Pancreas (tissue), 10 donors: ENCODE results near the gene FARP2. TPM values are rescaled to one million over a fixed set of nuclear protein-coding genes. Genes with fewer than 3 reads are reported as not detected.
"Not testable (repeated sequence)": the region's sequence is repeated elsewhere in the genome, so short reads cannot be mapped to it uniquely, and the experiment has no call there.

Source experiments
- ATAC-seq, 4 donors: fragments of 200-7000 bp; cut with Tn5 transposase; one replicate each; pipeline versions ENCODE4 v1.8.0 to v1.9.1; 2020; ENCODE audit warnings: mild to moderate bottlenecking in 4 of 4, moderate library complexity in 4 of 4
- DNase-seq, 6 donors: peaks; one replicate each; pipeline ENCODE4 v3.0.0-alpha.2; 2020
- FAIRE-seq: peaks from 2 replicates; lab custom pipeline; 2012; peaks lifted over from hg19 to GRCh38; lab: Jason Lieb, UNC
- H3K27ac ChIP-seq, 4 donors: fragments of 200-600 bp; sonication (generic); 1 replicate in 3 of 4; 2 replicates in 1 of 4; pipeline versions ENCODE4 v1.5.0 to v1.8.0; 2020
- H3K27me3 ChIP-seq, 4 donors: fragments of 200-600 bp; one replicate each; pipeline ENCODE4 v1.8.0; 2021
- H3K36me3 ChIP-seq, 3 donors: fragments of 200-600 bp; sonication (generic) in 1 of 3; one replicate each; pipeline versions ENCODE4 v1.5.0 to v1.8.0; 2020 to 2021
- H3K4me1 ChIP-seq, 3 donors: fragments of 200-600 bp; one replicate each; pipeline ENCODE4 v1.8.0; 2021
- H3K4me3 ChIP-seq, 4 donors: fragments of 200-600 bp; sonication (generic) in 2 of 4; one replicate each; pipeline versions ENCODE4 v1.5.0 to v1.8.0; 2020 to 2021
- H3K9me3 ChIP-seq, 4 donors: fragments of 200-600 bp; one replicate each; pipeline ENCODE4 v1.8.0; 2021
- WGBS, 2 donors: extraction: QIAGEN DNeasy Blood & Tissue Kit; methylation state at CpG; one replicate each; pipeline ENCODE4 v1.1.7; 2013; 5-methylcytosine and 5-hydroxymethylcytosine counted together
- intact Hi-C, 3 donors: fragments of 100-400 bp; cut with DNase I; formaldehyde crosslinking; loops; one replicate each; pipeline versions ENCODE4 v1.11.1 to v1.14.2; 2022
- polyA plus RNA-seq, 2 donors: library from polyadenylated mRNA; stranded (reverse); fragments of 200-250 nt; gene quantifications; one replicate each; pipeline ENCODE4 v1.2.3, GENCODE V29; 2013
- total RNA-seq, 6 donors: library from RNA; stranded (reverse); fragmentation: NEBNext Ultra II Directional in 4 of 6; extraction: Animal tissue kit (Norgen Biotek cat#: 25700) in 4 of 6; gene quantifications; one replicate each; pipeline versions ENCODE4 v1.2.1 to v1.2.4, GENCODE V29; 2021 to 2023
- TF ChIP-seq, protein P1 (sequence below), 4 donors: fragments of 200-600 bp; sonication (generic) in 3 of 4; IDR thresholded peaks; one replicate each; pipeline versions ENCODE4 v1.5.0 to v1.8.0; 2021; ENCODE audit warnings: antibody characterized with exemption in 4 of 4
- donor health status: healthy with polysubstance abuse.
- donor health status: DM: no; HTN: no; CAD: no; lungs with moderate emphysema.
- donor health status: DM: no; HTN: no; CAD: no.
- donor health status: control.
- donor health status: control.
- donor health status: Bipolar disorder and iron deficiency.
- donor health status: DM: yes; HTN: yes; CAD: no.
- donor health status: DM: no; HTN: no; CAD: no.
- donor health status: DM: no; HTN: no; CAD: no.
- donor health status: DM: yes; HTN: yes; CAD: no.

The FARP2 gene
- total and polyA plus RNA-seq, 8 donors = 16.9 to 44.9 (median 25.8) TPM

DNA sequence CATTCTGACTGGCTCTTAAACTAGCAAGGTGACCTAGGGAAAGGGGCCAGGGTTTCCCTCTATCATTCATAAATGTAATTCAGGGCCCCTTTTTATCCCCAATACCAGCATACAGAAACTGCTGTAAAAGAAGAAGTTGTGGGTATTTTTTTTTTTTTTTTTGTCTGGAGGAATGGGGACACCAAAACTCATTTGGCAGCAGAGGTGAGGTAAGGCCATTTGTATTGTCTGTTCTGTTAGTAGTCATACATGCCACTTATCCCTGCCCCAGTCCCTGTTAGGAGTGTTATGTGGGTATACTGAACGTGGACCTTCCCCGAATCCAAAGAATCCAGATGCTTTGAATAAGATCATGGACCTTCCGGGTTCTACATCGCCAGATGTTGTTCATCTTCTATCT lies 38.7 kb upstream of the FARP2 start:
- ATAC-seq (no peak), FAIRE-seq (no peak), DNase-seq (no peak)
- WGBS, 2 donors = 8 to 22% methylated on average over 4 of the region's 4 CpGs
- Histone ChIP-seq H3K27me3 (no peaks in the 10 kb centered on the region), H3K9me3 (no peaks in the 10 kb centered on the region), H3K36me3 (no peaks in the 10 kb centered on the region), H3K4me1 (peaks cover 15 to 60% (median 31%) of the 10 kb centered on the region in 3 donors), H3K27ac (peak overlapping the region in 3 of 4 donors; percentile 8 to 99 (median 98)), H3K4me3 (peak overlapping the region; percentile 63 to 86 (median 76))
- TF ChIP-seq, protein P1, sequence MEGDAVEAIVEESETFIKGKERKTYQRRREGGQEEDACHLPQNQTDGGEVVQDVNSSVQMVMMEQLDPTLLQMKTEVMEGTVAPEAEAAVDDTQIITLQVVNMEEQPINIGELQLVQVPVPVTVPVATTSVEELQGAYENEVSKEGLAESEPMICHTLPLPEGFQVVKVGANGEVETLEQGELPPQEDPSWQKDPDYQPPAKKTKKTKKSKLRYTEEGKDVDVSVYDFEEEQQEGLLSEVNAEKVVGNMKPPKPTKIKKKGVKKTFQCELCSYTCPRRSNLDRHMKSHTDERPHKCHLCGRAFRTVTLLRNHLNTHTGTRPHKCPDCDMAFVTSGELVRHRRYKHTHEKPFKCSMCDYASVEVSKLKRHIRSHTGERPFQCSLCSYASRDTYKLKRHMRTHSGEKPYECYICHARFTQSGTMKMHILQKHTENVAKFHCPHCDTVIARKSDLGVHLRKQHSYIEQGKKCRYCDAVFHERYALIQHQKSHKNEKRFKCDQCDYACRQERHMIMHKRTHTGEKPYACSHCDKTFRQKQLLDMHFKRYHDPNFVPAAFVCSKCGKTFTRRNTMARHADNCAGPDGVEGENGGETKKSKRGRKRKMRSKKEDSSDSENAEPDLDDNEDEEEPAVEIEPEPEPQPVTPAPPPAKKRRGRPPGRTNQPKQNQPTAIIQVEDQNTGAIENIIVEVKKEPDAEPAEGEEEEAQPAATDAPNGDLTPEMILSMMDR (IDR thresholded peaks at IDR 0.05) = no peak
- intact Hi-C loops = no loop called here

DNA sequence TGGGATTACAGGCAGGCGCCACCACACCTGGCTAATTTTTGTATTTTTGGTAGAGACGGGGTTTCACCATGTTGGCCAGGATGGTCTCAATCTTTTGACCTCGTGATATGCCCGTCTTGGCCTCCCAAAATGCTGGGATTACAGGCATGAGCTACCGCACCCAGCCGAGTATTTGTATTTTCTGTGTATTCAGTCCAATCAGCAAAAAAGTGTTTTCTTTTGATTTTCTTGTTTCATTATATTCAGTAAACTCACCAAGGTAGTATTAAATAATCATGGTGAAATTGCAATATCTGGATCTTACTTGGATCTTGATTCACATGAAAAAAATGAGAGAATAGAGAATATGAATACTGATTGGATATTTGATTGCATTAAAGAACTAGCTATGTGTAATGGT lies 37.3 kb upstream of the FARP2 start:
- Histone ChIP-seq H3K4me3 (peak overlapping the region in 3 of 4 donors; percentile 74 to 86 (median 77)), H3K27ac (peak overlapping the region in 2 of 4 donors; percentile 98 to 99), H3K4me1 (peaks cover 27 to 65% (median 38%) of the 10 kb centered on the region in 3 donors)
- H3K27me3 ChIP-seq, ATAC-seq, H3K36me3 ChIP-seq, intact Hi-C loops, H3K9me3 ChIP-seq, FAIRE-seq, DNase-seq: not testable (repeated sequence)
- WGBS, 2 donors = 32 to 37% methylated on average over 6 of the region's 6 CpGs

DNA sequence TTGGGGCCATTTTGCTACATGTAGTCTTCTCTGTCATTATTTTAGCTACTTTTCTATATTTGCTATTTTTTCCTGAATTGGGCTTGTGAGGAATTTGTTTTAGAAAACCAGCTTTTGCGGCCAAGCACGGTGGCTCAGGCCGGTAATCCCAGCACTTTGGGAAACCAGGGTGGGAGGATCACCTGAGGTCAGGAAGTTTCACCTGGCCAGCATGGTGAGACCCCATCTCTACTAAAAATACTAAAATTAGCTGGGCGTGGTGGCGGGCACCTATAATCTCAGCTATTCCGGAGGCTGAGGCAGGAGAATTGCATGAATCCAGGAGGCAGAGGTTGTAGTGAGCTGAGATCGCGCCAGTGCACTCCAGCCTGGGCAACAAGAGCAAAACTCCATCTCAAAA lies 35.7 kb upstream of the FARP2 start:
- FAIRE-seq = no peak
- peak overlapping the region in 3 of 4 donors; percentile 14 to 99 (median 74) for H3K27ac ChIP-seq
- TF ChIP-seq, protein P1 (IDR thresholded peaks at IDR 0.05) = no peak
- no peaks in the 10 kb centered on the region for H3K27me3 ChIP-seq
- intact Hi-C loops = no loop called here
- peaks cover 0 to 2% (median 0%) of the 10 kb centered on the region in 3 donors for H3K36me3 ChIP-seq
- 33 to 43% methylated on average over 8 of the region's 8 CpGs for WGBS, 2 donors
- no peaks in the 10 kb centered on the region for H3K9me3 ChIP-seq
- H3K4me1 ChIP-seq = peaks cover 39 to 71% (median 47%) of the 10 kb centered on the region in 3 donors
- ATAC-seq = no peak
- DNase-seq = no peak
- peak overlapping the region in 2 of 4 donors; percentile 74 to 86 for H3K4me3 ChIP-seq

DNA sequence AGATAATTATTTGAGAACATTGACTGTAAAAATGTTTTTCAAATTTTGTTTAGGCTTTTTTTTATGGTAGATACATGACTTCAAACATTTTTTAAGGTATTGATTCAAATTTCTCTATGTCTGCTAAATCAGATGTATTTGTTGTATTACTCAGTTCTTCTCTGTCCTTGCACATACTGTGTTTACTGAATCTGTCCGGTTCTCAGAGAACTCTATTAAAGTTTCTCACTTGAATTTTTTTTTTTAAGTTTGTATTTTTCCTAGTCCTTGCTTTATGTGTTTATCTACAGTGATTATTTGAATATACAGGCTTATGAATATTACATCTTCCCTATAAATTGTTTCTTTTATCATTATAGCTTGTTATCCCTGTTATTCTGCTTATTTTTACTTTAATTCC lies 35.1 kb upstream of the FARP2 start:
- TF ChIP-seq, protein P1 (IDR thresholded peaks at IDR 0.05) = no peak
- Histone ChIP-seq H3K4me3 (peak overlapping the region in 2 of 4 donors; percentile 74 to 86), H3K27me3 (no peaks in the 10 kb centered on the region), H3K9me3 (no peaks in the 10 kb centered on the region), H3K4me1 (peaks cover 43 to 74% (median 48%) of the 10 kb centered on the region in 3 donors), H3K27ac (peak overlapping the region; percentile 14 to 99 (median 50)), H3K36me3 (peaks cover 0 to 5% (median 1%) of the 10 kb centered on the region in 3 donors)
- intact Hi-C loops = no loop called here
- ATAC-seq (peak; percentile 51 to 63 (median 52)), FAIRE-seq (no peak), DNase-seq (no peak)
- 5 to 15% methylated on average over 1 of the region's 1 CpG for WGBS, 2 donors

DNA sequence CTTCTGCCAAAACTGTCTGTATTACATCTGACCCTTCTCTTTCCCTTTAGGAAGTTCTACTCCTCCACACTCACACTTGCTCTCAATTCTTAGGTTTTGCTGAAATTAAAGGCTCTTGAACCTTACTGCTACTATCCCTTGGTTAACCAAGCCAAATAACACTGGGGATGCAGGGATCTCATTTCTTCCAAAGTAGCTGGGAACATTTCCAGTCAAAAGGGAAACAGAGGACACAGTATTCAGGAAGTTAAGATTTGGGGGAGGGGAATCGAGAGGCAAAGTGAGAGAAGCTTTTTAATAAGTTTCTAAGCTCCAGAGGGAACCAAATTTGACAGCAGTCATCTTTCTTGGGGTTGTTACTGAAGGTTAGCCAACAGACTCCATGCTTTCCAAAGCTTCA lies 34.2 kb upstream of the FARP2 start:
- Histone ChIP-seq H3K27ac (peak overlapping the region in 2 of 4 donors; percentile 74 to 99), H3K27me3 (no peaks in the 10 kb centered on the region), H3K9me3 (no peaks in the 10 kb centered on the region), H3K36me3 (peaks cover 0 to 6% (median 4%) of the 10 kb centered on the region in 3 donors), H3K4me3 (peak overlapping the region in 2 of 4 donors; percentile 74 to 86), H3K4me1 (peaks cover 43 to 74% (median 48%) of the 10 kb centered on the region in 3 donors)
- FAIRE-seq (no peak), DNase-seq (no peak), ATAC-seq (no peak)
- 0 to 12% methylated on average over 1 of the region's 1 CpG for WGBS, 2 donors
- intact Hi-C loops = no loop called here
- TF ChIP-seq, protein P1 (IDR thresholded peaks at IDR 0.05) = no peak
